ENCODE measurements around the gene LRBA. TPM values are rescaled to one million over a fixed set of nuclear protein-coding genes. Genes with fewer than 3 reads are reported as not detected.
"Not testable (repeated sequence)": the region's sequence is repeated elsewhere in the genome, so short reads cannot be mapped to it uniquely, and the experiment has no call there.

Gene LRBA
- total RNA-seq, 2 donors from 2014 or later, result 55.5 to 77.7 TPM

DNA sequence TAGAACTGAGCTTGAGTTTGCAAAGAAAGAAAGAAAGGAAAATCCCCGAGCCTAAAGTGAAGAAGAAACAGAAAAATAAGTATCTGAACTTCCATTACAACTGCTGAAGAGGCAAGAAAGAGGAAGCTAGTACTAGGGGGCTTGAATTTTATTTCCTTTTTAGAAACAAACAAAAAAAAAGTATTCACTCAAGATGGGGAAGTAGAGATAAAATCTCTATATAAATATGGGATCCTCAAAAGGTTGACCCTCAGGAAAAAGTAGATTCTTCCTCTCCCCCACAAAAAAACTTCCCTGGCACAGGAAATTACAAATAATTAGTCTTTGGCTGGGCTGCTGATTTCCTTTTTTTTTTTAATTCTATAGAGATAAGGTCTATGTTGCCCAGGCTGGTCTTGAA lies 16.0 kb downstream of the LRBA start:
- Histone ChIP-seq H3K4me1 (no peaks in the 10 kb centered on the region), H3K9ac (ENCODE audit: low read depth in 2 of 2, low read length in 2 of 2) (no peak overlapping the region), H3K36me3 (no peaks in the 10 kb centered on the region), H3K27me3 (no peaks in the 10 kb centered on the region), H3K27ac (no peak overlapping the region), H3K4me3 (no peak overlapping the region), H3K9me3 (no peaks in the 10 kb centered on the region)
- no peak for DNase-seq
- TF ChIP-seq, protein P1, sequence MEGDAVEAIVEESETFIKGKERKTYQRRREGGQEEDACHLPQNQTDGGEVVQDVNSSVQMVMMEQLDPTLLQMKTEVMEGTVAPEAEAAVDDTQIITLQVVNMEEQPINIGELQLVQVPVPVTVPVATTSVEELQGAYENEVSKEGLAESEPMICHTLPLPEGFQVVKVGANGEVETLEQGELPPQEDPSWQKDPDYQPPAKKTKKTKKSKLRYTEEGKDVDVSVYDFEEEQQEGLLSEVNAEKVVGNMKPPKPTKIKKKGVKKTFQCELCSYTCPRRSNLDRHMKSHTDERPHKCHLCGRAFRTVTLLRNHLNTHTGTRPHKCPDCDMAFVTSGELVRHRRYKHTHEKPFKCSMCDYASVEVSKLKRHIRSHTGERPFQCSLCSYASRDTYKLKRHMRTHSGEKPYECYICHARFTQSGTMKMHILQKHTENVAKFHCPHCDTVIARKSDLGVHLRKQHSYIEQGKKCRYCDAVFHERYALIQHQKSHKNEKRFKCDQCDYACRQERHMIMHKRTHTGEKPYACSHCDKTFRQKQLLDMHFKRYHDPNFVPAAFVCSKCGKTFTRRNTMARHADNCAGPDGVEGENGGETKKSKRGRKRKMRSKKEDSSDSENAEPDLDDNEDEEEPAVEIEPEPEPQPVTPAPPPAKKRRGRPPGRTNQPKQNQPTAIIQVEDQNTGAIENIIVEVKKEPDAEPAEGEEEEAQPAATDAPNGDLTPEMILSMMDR (IDR thresholded peaks at IDR 0.05), result no peak
- intact Hi-C loops (cut with DNase I), result no loop called here

DNA sequence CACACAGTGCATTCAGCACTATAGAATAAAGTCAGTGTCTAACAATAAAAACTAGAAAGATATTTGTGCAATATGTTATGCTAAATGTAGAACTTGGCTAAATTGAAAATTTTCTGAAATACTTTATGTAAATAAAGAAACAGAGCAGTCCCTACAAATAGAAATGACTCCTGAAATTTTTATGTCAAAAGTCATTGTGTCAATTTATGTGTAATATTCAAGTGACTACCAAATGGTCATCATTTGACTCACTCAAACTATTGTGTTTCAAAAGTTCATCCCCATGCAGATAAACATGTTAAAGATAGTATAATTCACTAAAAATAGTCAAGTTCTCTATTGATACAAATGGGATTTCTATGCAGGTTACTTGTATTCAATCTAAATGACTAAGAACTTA lies 17.9 kb downstream of the LRBA start:
- H3K4me1 ChIP-seq, result no peaks in the 10 kb centered on the region
- intact Hi-C loops (cut with DNase I), result no loop called here
- H3K9me3 ChIP-seq, result no peaks in the 10 kb centered on the region
- H3K36me3 ChIP-seq, result no peaks in the 10 kb centered on the region
- no peak overlapping the region for H3K9ac ChIP-seq (ENCODE audit: low read depth in 2 of 2, low read length in 2 of 2)
- no peak overlapping the region for H3K27ac ChIP-seq
- TF ChIP-seq, protein P1 (IDR thresholded peaks at IDR 0.05), result no peak
- H3K4me3 ChIP-seq, result no peak overlapping the region
- H3K27me3 ChIP-seq, result no peaks in the 10 kb centered on the region
- no peak for DNase-seq

DNA sequence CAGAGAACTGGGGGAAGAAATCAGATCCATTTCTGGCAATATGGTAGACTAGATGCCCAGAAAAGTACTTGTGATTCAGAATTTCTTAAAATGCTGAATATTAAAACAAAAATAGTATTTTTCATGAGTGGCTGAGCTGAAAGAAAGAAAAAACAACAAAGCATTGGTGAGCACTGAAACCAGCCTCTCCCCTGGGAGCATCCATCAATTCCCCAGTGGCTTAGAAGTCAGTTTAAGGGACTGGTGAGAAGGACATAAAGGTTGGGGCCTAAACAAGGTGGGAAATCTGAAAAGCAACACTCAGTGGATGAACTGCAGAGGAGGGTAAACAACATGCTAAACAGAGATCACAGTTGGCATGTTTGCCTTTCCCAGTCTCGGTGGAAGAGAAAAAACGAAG lies 20.4 kb downstream of the LRBA start:
- Histone ChIP-seq H3K4me1 (no peaks in the 10 kb centered on the region), H3K36me3 (no peaks in the 10 kb centered on the region), H3K9me3 (no peaks in the 10 kb centered on the region), H3K27me3 (no peaks in the 10 kb centered on the region), H3K27ac (no peak overlapping the region), H3K9ac (ENCODE audit: low read depth in 2 of 2, low read length in 2 of 2) (no peak overlapping the region), H3K4me3 (no peak overlapping the region)
- intact Hi-C loops (cut with DNase I), result no loop called here
- TF ChIP-seq, protein P1 (IDR thresholded peaks at IDR 0.05), result no peak
- DNase-seq, result no peak

DNA sequence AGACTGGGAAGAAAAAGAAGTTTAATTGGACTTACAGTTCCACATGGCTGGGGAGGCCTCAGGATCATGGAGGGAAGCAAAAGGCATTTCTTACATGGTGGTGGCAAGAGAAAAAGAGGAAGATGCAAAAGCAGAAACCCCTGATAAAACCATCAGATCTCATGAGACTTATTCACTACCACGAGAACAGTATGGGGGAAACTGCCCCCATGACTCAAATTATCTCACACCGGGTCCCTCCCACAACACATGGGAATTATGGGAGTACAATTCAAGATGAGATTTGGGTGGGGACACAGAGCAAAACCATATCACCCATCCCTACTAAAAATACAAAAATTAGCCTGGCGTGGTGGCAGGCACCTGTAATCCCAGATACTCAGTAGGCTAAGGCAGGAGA lies 21.5 kb downstream of the LRBA start:
- H3K9ac ChIP-seq (ENCODE audit: low read depth in 2 of 2, low read length in 2 of 2); H3K4me1 ChIP-seq; H3K9me3 ChIP-seq; H3K27ac ChIP-seq; DNase-seq; H3K27me3 ChIP-seq; H3K4me3 ChIP-seq; intact Hi-C loops (cut with DNase I); H3K36me3 ChIP-seq: not testable (repeated sequence)

DNA sequence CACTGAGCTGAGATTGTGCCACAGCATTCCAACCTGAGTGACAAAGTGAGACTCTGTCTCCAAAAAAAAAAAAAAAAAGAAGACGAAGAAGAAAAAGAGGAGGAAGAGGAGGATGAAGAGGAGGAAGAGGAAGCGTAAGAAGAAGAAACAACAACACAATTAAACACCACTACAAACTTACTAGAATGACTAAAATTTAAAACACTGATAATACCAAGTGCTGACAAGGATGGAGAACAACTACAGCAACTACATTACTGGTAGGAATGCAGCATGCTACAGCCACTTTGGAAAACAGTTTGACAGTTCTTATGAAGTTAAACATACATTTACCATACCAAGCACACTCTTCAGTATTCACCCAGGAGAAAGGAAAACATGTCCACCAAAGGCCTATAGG lies 24.1 kb downstream of the LRBA start:
- H3K27ac ChIP-seq, result no peak overlapping the region
- H3K4me3 ChIP-seq, result no peak overlapping the region
- no peak for DNase-seq
- intact Hi-C loops (cut with DNase I), result no loop called here
- H3K4me1 ChIP-seq, result no peaks in the 10 kb centered on the region
- H3K9ac ChIP-seq (ENCODE audit: low read depth in 2 of 2, low read length in 2 of 2), result no peak overlapping the region
- H3K27me3 ChIP-seq, result no peaks in the 10 kb centered on the region
- no peaks in the 10 kb centered on the region for H3K9me3 ChIP-seq
- no peaks in the 10 kb centered on the region for H3K36me3 ChIP-seq
- TF ChIP-seq, protein P1 (IDR thresholded peaks at IDR 0.05), result no peak

DNA sequence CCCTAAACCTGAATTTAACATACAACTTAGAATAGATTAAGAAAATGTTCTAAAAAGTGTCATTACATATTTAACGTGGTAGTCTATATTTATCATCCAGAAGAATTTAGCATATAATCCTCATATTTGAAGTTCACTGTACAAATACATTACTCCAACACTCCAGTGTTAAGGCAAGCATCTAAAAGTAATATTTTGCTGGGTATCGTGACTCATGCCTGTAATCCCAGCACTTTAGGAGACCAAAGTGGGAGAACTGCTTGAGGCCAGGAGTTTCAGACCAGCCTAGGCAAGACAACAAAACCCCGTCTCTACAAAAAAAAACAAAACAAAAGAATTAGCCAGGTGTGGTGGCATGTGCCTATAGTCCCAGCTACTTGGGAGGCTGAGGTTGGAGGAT lies 24.8 kb downstream of the LRBA start:
- Histone ChIP-seq H3K4me3 (no peak overlapping the region), H3K9ac (ENCODE audit: low read depth in 2 of 2, low read length in 2 of 2) (no peak overlapping the region), H3K27me3 (no peaks in the 10 kb centered on the region), H3K4me1 (no peaks in the 10 kb centered on the region), H3K36me3 (no peaks in the 10 kb centered on the region), H3K9me3 (no peaks in the 10 kb centered on the region), H3K27ac (no peak overlapping the region)
- TF ChIP-seq, protein P1 (IDR thresholded peaks at IDR 0.05), result no peak
- DNase-seq, result no peak
- intact Hi-C loops (cut with DNase I), result no loop called here

All from colonic mucosa (tissue), 4 donors.